Measurements from ENCODE around the gene FLNA.
A peak's percentile ranks its signal among the peaks of the same experiment; 100 is the strongest.

The FLNA gene

DNA sequence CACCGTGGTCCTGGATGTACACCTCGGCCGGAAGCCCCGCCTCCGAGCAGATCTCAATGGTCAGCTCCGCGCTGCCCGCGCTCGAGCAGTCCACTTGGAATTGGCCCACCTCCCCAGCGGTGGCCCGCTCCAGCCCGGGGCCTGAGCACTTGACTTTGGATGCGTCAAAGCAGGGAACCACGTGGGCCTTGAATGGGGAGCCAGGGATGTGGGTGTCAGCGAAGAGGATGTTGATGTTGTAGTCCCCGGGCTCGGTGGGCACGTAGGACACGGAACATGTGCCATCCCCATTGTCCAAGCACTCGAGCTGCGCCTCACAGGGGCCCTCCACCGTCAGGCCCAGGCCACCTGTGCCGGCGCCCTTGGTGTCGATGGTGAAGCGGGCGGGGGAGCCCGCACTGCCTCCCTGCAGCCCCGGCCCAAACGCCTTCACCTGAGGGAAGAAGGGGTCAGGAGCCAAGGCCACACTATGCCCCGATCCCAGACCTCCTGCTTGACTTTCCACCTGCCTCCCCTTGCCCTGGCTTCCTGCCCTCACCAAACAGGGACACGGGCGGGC lies 14.2 kb downstream of the FLNA start:
- Mint-ChIP-seq H3K36me3 (ENCODE audit: low read depth) (peaks cover 28% of the 10 kb centered on the region), H3K4me1 (peaks cover 32% of the 10 kb centered on the region), H3K27me3 (no peaks in the 10 kb centered on the region), H3K9me3 (no peaks in the 10 kb centered on the region), H3K27ac (no peak overlapping the region), H3K4me3 (no peak overlapping the region)
- ATAC-seq, result no peak
- no peak for DNase-seq

DNA sequence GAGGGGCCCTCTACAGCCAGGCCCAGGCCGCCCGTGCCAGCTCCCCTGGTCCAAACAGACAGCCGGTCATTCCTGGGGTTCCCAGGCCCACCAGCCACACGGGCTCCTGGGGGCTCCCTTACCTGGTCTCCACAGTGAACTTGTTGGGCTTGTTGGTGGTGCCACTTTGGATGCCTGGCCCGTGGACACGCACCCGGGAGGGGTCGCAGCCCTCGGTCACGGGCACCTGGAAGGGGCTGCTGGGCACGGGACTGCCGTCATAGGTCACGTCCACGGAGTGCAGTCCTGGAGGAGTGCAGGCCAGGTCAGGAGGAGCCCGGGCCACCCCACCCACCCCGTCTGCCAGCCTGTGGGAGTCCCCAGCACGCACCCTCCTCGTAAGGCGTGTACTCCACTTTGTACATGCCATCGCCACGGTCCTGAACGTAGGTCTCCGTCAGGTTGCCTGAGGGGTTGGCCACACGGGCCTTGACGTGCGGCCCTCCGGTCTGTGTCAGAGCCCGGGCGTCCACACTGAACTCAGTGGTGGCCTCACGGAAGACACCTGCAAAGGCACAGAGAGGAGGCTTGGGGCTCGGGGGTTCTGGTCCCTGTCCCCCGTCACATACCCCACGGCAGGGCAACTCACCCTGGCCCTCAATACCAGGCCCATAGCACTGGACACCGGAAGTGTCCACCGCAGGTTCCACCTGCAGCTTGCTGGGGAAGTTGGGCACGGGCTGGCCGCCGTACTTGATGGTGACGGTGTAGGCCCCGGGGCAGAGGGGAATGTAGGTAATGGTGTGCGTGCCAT lies 14.9 kb downstream of the FLNA start:
- H3K27me3 Mint-ChIP-seq, result no peaks in the 10 kb centered on the region
- no peak for DNase-seq
- peaks cover 22% of the 10 kb centered on the region for H3K36me3 Mint-ChIP-seq (ENCODE audit: low read depth)
- peaks cover 31% of the 10 kb centered on the region for H3K4me1 Mint-ChIP-seq
- no peak overlapping the region for H3K27ac Mint-ChIP-seq
- ATAC-seq, result no peak
- H3K4me3 Mint-ChIP-seq, result no peak overlapping the region
- no peaks in the 10 kb centered on the region for H3K9me3 Mint-ChIP-seq

DNA sequence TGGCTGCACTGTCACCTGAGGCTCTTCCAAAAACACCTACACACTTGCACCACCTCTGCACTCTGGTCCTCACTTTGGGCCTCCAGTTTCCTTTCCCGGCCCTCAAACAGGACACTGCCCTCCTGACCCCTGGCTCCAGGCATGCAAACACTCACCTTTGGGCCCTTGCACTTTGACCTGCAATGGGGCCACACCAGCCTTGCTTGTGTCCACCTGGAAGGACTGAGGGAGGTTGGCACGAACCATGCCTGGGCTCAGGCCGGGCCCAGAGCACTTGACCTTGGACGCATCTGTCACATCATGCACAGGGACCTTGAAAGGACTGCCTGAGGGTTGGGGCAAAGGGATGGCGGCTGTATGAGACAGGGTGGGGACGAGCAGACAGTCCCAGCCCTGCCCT lies 15.6 kb downstream of the FLNA start:
- Mint-ChIP-seq H3K27me3 (no peaks in the 10 kb centered on the region), H3K27ac (peak overlapping the region; percentile 60), H3K4me1 (peaks cover 35% of the 10 kb centered on the region), H3K36me3 (ENCODE audit: low read depth) (peaks cover 23% of the 10 kb centered on the region), H3K9me3 (no peaks in the 10 kb centered on the region), H3K4me3 (no peak overlapping the region)
- ATAC-seq, result no peak
- no peak for DNase-seq

DNA sequence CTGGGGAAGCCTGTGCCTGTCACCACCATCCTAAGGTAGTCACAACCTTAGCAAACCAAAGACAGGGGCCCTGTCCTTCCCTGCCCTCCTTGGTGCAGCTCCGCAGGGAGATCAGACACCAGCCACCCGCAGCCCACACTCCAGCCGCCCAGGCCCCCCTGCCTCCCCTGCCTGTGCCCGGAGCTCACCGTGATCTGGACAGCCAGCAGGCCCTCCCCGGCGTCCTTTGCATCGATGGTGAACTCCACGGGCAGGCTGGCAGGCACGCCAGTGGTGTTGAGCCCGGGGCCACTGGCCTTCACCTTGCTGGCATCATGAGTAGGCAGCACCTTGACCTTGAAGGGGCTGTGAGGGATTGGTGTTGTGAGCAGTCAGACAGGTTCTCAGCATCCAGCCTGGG lies 16.4 kb downstream of the FLNA start:
- ATAC-seq (no peak), DNase-seq (no peak)
- Mint-ChIP-seq H3K9me3 (no peaks in the 10 kb centered on the region), H3K27ac (no peak overlapping the region), H3K36me3 (ENCODE audit: low read depth) (peaks cover 23% of the 10 kb centered on the region), H3K4me3 (no peak overlapping the region), H3K27me3 (no peaks in the 10 kb centered on the region), H3K4me1 (peaks cover 38% of the 10 kb centered on the region)

DNA sequence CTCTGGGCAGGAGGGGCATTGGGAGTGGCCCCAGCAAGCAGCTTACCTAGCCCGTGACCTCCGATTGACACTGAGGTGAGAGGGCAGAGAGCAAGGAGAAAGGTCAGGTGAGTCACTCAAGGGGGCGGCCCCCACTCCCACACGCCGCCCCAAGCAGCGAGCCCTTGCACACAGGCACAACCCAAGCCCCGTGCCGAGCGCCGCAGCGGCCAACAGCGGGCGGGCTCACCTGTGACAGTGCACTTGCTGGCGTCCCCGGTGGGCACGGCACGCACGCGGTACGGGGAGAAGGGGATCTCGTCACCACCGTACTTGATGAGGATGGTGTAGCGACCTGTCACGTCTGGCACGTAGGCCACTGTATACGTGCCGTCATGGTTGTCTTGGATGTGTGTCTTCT lies 17.2 kb downstream of the FLNA start:
- Mint-ChIP-seq H3K4me1 (peaks cover 36% of the 10 kb centered on the region), H3K9me3 (no peaks in the 10 kb centered on the region), H3K27me3 (no peaks in the 10 kb centered on the region), H3K36me3 (ENCODE audit: low read depth) (peaks cover 20% of the 10 kb centered on the region), H3K4me3 (no peak overlapping the region), H3K27ac (no peak overlapping the region)
- peak; percentile 12 for ATAC-seq
- no peak for DNase-seq

DNA sequence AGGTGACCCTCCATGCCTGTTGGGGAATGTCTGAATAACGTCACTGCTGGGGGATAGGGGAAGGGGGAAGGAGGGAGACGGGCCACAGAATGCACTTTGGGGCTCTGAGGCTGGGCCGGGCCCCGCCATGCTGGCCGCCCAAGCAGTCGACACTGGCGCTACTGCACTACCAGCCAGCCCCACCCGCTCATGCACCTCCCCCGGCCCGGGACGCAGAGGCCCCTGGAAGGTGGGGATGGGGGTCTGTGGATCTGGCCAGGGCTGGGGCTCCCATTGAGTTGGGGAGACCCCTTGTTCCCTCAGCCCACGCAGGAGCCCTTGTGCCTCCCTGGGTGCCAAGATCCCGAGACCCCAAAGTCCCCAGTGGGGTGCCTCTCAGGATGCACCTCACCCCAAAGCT lies 17.8 kb downstream of the FLNA start:
- Mint-ChIP-seq H3K36me3 (ENCODE audit: low read depth) (peaks cover 24% of the 10 kb centered on the region), H3K27ac (peak overlapping the region; percentile 69)

DNA sequence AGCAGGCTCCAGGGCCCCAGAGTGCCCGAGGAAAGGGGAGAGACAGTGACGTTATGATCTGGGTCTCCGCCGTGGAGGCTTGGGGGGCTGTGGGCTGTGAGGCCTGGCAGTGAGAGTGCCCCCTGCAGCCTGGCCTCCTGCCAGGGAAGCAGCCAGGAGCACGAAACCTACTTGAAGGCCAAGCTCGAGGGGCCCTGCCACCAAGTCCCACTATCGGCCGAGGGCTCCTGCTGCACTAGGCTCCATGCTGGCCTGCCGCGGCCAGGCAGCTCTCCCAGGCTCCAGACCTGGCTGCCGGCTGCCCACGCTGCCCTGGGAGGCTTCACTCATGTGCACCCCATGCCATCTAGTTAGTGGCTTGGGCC lies 18.7 kb downstream of the FLNA start:
- H3K9me3 Mint-ChIP-seq, result no peaks in the 10 kb centered on the region
- H3K4me1 Mint-ChIP-seq, result peaks cover 42% of the 10 kb centered on the region
- no peak overlapping the region for H3K4me3 Mint-ChIP-seq
- ATAC-seq (no peak), DNase-seq (no peak)
- H3K27ac Mint-ChIP-seq, result no peak overlapping the region
- H3K36me3 Mint-ChIP-seq (ENCODE audit: low read depth), result peaks cover 22% of the 10 kb centered on the region
- no peaks in the 10 kb centered on the region for H3K27me3 Mint-ChIP-seq

More for the DNA sequence above, 17.8 kb downstream of the FLNA start:
- DNase-seq (no peak), ATAC-seq (no peak)
- no peaks in the 10 kb centered on the region for H3K9me3 Mint-ChIP-seq
- no peaks in the 10 kb centered on the region for H3K27me3 Mint-ChIP-seq
- no peak overlapping the region for H3K4me3 Mint-ChIP-seq
- H3K4me1 Mint-ChIP-seq, result peaks cover 42% of the 10 kb centered on the region

DNA sequence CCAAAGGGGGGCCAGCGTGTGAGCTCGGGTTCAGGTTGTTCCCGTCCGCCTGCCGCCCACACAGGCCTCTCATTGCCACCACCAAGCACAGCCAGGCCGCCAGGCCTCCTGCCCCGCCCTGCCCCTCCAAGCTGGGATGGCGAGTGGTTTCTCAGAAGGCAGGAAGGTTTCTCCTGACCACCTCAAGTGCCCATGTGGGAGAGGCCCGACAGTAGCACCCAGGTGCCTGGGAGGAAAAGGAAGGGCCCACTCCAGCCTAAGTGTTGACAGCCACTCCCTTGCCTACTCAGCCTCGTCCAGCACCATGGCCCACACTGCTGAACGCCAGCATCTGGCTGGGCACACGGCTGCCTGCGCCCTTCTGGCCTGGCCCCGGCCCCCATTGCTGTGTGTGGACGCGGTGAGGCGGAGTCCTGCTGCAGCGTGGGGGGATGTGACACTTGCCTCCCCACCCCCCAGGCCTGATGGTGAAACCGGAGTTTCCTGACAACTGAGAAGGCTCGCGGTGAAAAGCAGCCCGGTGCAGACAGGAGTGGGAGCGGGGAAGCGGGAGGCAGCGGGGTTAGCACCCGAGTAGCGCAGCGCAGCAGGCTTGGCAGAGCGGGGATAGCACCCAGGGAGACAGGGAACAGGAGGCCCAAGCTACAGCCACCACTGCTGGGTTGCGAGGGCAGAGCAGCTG lies 19.2 kb downstream of the FLNA start:
- peaks cover 42% of the 10 kb centered on the region for H3K4me1 Mint-ChIP-seq
- no peaks in the 10 kb centered on the region for H3K27me3 Mint-ChIP-seq
- H3K9me3 Mint-ChIP-seq, result no peaks in the 10 kb centered on the region
- ATAC-seq (no peak), DNase-seq (no peak)
- H3K27ac Mint-ChIP-seq, result no peak overlapping the region
- no peak overlapping the region for H3K4me3 Mint-ChIP-seq
- H3K36me3 Mint-ChIP-seq (ENCODE audit: low read depth), result peaks cover 23% of the 10 kb centered on the region

DNA sequence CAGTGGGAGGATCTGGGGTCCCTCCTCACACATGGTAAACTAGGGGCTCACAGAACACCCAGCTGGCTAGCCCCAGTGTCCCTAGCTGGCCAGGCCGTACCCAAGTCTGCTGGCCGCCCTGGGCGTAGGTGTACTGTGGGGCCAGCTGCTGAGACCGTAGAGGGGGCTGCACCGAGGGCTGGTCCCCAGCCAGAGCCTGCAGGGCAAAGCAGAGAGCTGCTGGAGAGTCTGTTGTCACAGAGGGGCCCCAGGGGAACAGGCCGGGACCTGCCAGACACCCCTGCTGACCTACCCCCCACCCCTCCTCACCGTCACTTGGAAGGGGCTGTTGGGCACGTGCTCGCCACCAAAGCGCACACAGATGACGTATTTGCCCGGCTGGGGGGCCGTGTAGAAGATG lies 19.9 kb downstream of the FLNA start:
- peaks cover 28% of the 10 kb centered on the region for H3K36me3 Mint-ChIP-seq (ENCODE audit: low read depth)
- no peak overlapping the region for H3K27ac Mint-ChIP-seq

DNA sequence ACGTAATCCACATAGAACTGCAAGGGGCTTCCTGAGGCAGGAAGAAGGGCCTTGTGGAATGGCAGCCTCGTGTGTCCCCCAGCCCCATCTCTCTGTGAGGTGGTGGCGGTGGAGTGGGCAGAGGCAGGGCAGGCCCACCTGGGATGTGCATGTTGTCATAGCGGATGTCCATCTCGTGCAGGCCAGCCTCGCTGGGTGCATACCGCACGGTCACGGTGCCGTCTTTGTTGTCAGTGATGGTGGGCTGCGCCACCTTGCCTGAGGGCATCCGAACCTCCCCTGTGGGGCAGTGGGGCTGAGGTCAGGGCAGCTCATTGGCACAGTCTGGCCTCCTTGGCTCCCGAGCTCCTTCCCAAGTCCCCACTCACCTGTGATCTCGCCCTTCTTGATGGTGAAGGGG lies 20.4 kb downstream of the FLNA start:
- peaks cover 29% of the 10 kb centered on the region for H3K36me3 Mint-ChIP-seq (ENCODE audit: low read depth)
- H3K27me3 Mint-ChIP-seq, result no peaks in the 10 kb centered on the region
- H3K4me1 Mint-ChIP-seq, result peaks cover 43% of the 10 kb centered on the region
- DNase-seq (no peak), ATAC-seq (no peak)
- H3K27ac Mint-ChIP-seq, result peak overlapping the region; percentile 27
- H3K4me3 Mint-ChIP-seq, result no peak overlapping the region
- H3K9me3 Mint-ChIP-seq, result no peaks in the 10 kb centered on the region

More for the DNA sequence above, 19.9 kb downstream of the FLNA start:
- H3K9me3 Mint-ChIP-seq, result no peaks in the 10 kb centered on the region
- H3K4me1 Mint-ChIP-seq, result peaks cover 42% of the 10 kb centered on the region
- H3K27me3 Mint-ChIP-seq, result no peaks in the 10 kb centered on the region
- ATAC-seq (no peak), DNase-seq (no peak)
- H3K4me3 Mint-ChIP-seq, result no peak overlapping the region

DNA sequence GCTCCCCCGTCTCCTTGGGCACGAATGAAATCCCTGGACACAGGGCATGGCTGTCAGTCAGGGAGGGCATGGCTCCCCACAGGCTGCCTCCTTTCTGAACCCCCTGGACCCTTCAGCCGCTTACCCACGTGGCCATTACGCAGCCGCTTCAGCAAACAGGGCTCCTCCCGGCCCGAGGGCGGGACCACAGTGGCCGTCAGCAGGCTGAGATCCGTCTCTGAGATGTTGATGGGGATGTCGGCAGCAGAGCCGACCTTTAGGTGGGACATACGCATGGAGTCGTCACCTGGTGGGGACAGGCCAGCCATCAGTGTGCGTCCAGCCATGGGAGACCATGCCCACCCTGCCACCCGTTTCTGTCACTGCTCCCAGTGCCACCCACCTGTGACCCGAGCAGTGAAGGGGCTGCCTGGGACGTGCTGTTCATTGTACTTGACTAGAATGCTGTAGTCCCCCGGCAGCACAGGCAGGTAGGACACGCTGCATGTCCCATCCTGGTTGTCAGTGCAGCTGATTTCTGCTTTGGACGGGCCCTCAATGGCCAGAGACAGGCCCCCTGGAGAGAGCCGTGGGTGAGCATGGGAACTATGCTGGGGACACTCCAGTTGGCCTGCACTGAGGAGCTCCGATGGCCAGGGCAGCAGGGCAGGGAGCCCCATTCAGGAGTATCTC lies 21.1 kb downstream of the FLNA start:
- DNase-seq (no peak), ATAC-seq (no peak)
- no peak overlapping the region for H3K4me3 Mint-ChIP-seq
- H3K36me3 Mint-ChIP-seq (ENCODE audit: low read depth), result peaks cover 22% of the 10 kb centered on the region
- no peaks in the 10 kb centered on the region for H3K9me3 Mint-ChIP-seq
- H3K4me1 Mint-ChIP-seq, result peaks cover 42% of the 10 kb centered on the region
- no peaks in the 10 kb centered on the region for H3K27me3 Mint-ChIP-seq
- no peak overlapping the region for H3K27ac Mint-ChIP-seq

DNA sequence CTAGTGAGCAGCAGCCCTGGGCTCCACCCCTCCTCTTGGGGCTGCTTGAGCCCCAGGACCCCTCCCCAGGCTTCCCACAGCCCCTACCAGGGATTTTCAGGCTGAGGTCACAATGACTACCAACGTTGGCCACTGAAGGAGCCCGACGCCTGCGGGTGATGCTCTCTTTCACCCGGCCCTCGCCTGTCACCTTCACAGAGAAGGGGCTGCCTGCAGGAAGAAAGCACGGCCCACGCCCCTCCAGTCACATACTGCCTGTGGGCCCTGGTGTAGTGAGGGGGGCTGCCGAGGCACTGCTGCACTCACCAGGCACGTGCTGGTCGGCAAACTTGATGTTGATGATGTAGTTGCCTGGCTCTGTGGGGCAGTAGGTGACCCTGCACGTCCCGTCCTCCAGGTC lies 22.0 kb downstream of the FLNA start:
- DNase-seq, result no peak
- ATAC-seq, result no peak
- Mint-ChIP-seq H3K4me1 (peaks cover 43% of the 10 kb centered on the region), H3K27ac (no peak overlapping the region), H3K36me3 (ENCODE audit: low read depth) (peaks cover 22% of the 10 kb centered on the region), H3K4me3 (no peak overlapping the region), H3K27me3 (no peaks in the 10 kb centered on the region), H3K9me3 (no peaks in the 10 kb centered on the region)

DNA sequence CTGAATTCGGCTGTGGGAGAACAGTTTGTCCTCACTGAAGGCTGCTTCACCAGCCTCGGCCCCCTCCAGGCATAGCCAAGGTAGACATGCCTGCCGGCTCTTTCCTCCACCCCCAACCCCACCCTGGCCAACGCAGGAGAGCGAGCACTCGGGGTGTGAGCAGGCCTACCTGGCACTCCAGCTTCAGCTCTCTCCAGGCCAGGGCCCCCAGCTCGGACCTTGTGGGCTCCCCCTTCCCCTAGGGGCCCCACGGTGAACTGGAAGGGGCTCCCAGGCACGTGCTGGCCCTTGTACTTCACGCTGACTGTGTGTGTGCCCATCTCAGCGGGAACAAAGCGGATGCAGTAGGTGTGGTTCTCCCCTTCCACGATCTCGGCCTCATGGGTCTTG lies 22.4 kb downstream of the FLNA start:
- Mint-ChIP-seq H3K36me3 (ENCODE audit: low read depth) (peaks cover 19% of the 10 kb centered on the region), H3K4me1 (peaks cover 44% of the 10 kb centered on the region), H3K9me3 (no peaks in the 10 kb centered on the region)

DNA sequence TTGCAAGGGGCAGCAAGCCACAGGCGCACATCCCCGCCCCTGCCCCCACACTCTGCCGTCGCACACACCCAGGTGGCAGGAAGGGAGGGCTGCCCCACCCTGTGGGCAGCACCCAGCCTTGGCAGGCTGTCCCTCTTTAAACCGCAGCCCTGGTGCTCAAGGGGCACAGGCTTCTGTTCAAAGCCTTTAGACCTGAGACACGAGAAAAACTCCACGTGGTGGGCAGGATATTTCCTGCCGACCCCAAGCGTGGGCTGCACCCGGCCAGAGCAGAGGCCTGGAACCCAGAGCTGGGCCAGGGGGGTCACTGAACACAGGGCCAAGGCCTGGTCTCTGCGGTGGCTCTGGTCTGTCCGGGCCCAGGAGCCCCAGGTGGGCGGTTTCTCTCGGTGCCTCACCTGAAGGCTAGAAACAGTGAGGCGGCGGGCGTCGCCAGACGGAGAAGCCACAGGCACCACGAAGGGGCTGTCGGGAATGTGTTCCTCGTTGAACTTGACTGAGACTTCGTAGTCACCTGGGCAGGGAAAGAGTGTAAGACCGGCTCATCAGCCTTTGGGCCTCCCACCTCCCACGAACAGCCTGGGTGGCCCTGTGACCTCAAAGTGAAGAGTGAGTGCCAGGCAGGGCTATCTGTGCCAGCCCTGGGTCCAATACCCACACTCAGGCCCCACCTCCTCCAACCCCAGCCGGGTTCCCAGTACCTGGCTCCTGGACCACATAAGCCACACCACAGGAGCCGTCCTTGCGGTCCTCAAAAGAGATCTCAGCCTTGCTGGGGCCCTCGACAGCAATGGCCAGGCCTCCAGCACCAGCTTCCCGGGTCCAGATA lies 23.0 kb downstream of the FLNA start:
- no peak for DNase-seq

More for the DNA sequence above, 22.4 kb downstream of the FLNA start:
- DNase-seq, result no peak
- Mint-ChIP-seq H3K27ac (peak overlapping the region; percentile 76), H3K4me3 (no peak overlapping the region), H3K27me3 (no peaks in the 10 kb centered on the region)
- no peak for ATAC-seq

More for the DNA sequence above, 23.0 kb downstream of the FLNA start:
- Mint-ChIP-seq H3K27me3 (no peaks in the 10 kb centered on the region), H3K4me3 (no peak overlapping the region), H3K4me1 (peaks cover 43% of the 10 kb centered on the region), H3K36me3 (ENCODE audit: low read depth) (peaks cover 18% of the 10 kb centered on the region), H3K27ac (peak overlapping the region; percentile 76), H3K9me3 (no peaks in the 10 kb centered on the region)
- no peak for ATAC-seq
